ENCODE results near the gene NSD1.

NSD1 gene

DNA sequence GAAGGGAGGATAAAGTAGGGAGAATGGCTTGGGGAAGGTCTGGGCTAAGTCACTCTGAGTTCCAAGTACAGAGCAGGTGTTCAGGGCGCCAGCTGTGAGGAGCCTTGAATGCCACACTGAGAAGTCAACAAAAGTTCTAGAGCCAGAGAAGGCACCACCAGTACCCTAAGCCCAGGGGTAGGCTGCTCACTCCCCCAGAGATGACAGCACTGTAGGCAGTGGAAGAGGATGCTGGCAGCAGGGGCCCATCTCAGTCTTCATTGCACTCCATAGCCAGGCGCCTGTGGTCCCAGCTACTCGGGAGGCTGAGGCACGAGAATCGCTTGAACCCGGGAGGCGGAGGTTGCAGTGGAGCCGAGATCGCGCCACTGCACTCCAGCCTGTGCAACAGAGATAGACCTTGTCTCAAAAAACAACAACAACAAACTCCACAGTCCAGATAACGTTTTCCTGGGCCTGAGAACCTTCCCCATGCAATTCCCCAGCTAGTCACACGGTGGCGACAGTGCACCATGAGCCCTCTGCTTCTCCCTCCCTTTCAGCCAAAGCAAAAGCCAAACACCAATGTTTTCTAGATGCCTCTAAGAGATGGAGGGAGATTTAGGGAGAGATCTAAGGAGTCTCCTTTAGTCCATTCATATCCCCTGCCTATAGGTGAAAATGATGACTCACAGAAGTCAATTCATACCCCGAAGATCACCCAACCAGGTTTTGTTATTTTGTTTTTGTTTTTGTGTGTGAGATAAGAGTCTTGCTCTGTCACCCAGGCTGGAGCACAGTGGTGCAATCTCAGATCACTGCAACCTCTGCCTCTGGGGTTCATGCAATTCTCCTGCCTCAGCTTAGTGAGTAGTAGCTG is 19.8 kb upstream of the NSD1 start:
- peak; percentile 29 to 72 for DNase-seq (ENCODE audit: low read depth in 1 of 2, low spot score in 1 of 2)
- Histone ChIP-seq H3K4me3 (replicated peaks; ENCODE audit: insufficient read depth, low read length) (no peak overlapping the region), H3K27me3 (ENCODE audit: insufficient read depth, poor library complexity, severe bottlenecking) (no peaks in the 10 kb centered on the region), H3K27ac (replicated peaks) (no peak overlapping the region)
- no peak for TF ChIP-seq POLR2AphosphoS5 (IDR thresholded peaks at IDR 0.05; ENCODE audit: low read depth)
- TF ChIP-seq, protein P1, sequence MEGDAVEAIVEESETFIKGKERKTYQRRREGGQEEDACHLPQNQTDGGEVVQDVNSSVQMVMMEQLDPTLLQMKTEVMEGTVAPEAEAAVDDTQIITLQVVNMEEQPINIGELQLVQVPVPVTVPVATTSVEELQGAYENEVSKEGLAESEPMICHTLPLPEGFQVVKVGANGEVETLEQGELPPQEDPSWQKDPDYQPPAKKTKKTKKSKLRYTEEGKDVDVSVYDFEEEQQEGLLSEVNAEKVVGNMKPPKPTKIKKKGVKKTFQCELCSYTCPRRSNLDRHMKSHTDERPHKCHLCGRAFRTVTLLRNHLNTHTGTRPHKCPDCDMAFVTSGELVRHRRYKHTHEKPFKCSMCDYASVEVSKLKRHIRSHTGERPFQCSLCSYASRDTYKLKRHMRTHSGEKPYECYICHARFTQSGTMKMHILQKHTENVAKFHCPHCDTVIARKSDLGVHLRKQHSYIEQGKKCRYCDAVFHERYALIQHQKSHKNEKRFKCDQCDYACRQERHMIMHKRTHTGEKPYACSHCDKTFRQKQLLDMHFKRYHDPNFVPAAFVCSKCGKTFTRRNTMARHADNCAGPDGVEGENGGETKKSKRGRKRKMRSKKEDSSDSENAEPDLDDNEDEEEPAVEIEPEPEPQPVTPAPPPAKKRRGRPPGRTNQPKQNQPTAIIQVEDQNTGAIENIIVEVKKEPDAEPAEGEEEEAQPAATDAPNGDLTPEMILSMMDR (IDR thresholded peaks at IDR 0.05; ENCODE audit: insufficient read depth, low read length), result peak; percentile 100

DNA sequence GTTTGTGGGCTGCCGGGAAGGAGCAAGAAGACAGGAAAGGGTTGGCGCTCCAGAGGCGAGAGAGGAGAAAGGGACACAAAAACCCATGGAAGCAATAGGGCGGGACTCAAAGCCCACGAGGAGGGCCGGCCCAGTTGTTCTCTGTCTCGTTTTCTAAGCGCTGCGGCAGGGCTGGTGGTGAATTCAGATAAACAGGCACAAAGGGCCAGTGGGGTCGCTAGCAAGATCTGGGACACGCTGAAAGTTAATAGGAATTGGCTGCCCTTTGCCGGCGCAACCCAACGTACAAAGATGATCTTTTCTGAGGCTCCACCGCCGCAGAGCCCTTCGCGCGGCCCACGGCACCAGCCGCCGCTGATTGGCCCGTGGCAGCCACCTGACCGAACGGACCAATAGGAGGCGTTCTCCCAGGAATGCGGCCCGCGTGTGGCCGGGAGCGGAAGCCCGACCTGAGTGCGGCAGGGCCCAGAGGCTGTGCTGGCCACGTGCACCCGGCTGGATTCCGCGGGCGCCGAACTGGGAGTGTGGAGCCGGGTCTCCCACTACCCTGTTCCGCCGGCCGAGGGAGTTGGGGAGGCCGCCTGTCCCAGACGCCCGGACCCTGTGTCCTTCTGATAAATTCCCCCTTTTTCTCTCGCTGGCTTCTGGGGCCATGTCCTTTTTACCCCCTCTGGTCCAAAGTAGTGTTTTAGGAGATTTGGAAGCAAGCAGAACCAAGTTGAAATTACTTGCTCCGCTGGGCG is 16.8 kb upstream of the NSD1 start:
- H3K27ac ChIP-seq (replicated peaks), result no peak overlapping the region
- no peak overlapping the region for H3K4me3 ChIP-seq (replicated peaks; ENCODE audit: insufficient read depth, low read length)
- DNase-seq (ENCODE audit: low read depth in 1 of 2, low spot score in 1 of 2), result peak in 1 of 2 experiments; percentile 61
- H3K27me3 ChIP-seq (ENCODE audit: insufficient read depth, poor library complexity, severe bottlenecking), result no peaks in the 10 kb centered on the region
- TF ChIP-seq, protein P1 (IDR thresholded peaks at IDR 0.05; ENCODE audit: insufficient read depth, low read length), result no peak

DNA sequence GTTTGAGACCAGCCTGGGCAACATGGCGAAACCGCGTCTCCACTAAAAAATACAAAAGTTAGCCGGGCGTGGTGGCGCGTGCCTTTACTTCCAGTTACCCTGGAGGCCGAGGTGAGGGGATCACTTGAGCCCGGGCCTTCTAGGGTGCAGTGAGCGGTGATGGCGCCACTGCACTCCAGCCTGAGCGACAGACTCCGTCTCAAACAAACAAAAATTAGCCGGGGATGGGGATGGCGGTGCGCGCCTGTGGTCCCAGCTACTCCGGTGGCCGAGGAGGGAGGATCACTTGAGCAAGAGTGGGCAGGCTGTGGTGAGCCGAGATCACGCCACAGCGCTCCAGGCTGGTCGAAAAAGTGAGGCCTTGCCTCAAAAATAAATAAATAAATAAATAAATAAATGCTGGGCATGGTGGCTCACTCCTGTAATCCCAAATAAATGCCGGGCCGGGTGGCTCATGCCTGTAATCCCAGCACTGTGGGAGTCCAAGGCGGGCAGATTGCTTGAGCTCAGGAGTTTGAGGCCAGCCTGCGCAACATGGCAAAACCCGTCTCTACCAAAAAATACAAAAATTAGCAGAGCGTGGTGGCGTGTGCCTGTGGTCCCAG is 16.0 kb upstream of the NSD1 start:
- DNase-seq (ENCODE audit: low read depth in 1 of 2, low spot score in 1 of 2), result no peak
- H3K27ac ChIP-seq (replicated peaks), result no peak overlapping the region
- TF ChIP-seq, protein P1 (IDR thresholded peaks at IDR 0.05; ENCODE audit: insufficient read depth, low read length), result no peak
- TF ChIP-seq POLR2AphosphoS5 (IDR thresholded peaks at IDR 0.05; ENCODE audit: low read depth) (no peak), GABPA (IDR thresholded peaks at IDR 0.05; ENCODE audit: low read depth) (no peak), SPI1 (IDR thresholded peaks at IDR 0.05; ENCODE audit: borderline replicate concordance, low read depth) (no peak)
- TF ChIP-seq, protein P2, sequence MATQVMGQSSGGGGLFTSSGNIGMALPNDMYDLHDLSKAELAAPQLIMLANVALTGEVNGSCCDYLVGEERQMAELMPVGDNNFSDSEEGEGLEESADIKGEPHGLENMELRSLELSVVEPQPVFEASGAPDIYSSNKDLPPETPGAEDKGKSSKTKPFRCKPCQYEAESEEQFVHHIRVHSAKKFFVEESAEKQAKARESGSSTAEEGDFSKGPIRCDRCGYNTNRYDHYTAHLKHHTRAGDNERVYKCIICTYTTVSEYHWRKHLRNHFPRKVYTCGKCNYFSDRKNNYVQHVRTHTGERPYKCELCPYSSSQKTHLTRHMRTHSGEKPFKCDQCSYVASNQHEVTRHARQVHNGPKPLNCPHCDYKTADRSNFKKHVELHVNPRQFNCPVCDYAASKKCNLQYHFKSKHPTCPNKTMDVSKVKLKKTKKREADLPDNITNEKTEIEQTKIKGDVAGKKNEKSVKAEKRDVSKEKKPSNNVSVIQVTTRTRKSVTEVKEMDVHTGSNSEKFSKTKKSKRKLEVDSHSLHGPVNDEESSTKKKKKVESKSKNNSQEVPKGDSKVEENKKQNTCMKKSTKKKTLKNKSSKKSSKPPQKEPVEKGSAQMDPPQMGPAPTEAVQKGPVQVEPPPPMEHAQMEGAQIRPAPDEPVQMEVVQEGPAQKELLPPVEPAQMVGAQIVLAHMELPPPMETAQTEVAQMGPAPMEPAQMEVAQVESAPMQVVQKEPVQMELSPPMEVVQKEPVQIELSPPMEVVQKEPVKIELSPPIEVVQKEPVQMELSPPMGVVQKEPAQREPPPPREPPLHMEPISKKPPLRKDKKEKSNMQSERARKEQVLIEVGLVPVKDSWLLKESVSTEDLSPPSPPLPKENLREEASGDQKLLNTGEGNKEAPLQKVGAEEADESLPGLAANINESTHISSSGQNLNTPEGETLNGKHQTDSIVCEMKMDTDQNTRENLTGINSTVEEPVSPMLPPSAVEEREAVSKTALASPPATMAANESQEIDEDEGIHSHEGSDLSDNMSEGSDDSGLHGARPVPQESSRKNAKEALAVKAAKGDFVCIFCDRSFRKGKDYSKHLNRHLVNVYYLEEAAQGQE (IDR thresholded peaks at IDR 0.05; ENCODE audit: insufficient replicate concordance, low read depth), result no peak
- H3K4me3 ChIP-seq (replicated peaks; ENCODE audit: insufficient read depth, low read length), result no peak overlapping the region
- H3K27me3 ChIP-seq (ENCODE audit: insufficient read depth, poor library complexity, severe bottlenecking), result no peaks in the 10 kb centered on the region

DNA sequence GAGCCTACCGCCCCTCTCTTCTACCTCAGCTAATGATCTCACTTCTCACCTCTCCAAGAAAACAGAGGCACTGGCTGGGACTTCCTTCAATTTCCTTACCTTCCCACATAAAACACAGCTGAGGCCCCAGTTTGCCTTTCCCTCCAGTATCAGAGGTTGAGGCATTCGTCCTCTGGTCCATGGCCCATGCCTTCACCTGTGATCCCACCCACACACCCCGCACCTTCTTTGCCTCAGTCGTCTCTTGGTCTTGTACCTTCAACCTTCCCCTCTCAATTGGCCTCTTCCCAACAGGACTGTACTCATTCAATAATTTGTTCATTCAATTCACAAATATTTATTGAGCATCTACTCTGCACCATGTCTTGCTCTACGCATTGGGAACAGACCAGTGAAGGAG is 11.0 kb upstream of the NSD1 start:
- Histone ChIP-seq H3K4me3 (replicated peaks; ENCODE audit: insufficient read depth, low read length) (no peak overlapping the region), H3K27ac (replicated peaks) (no peak overlapping the region), H3K27me3 (ENCODE audit: insufficient read depth, poor library complexity, severe bottlenecking) (no peaks in the 10 kb centered on the region)
- no peak for DNase-seq (ENCODE audit: low read depth in 1 of 2, low spot score in 1 of 2)
- TF ChIP-seq, protein P2 (IDR thresholded peaks at IDR 0.05; ENCODE audit: insufficient replicate concordance, low read depth), result no peak
- TF ChIP-seq GABPA (IDR thresholded peaks at IDR 0.05; ENCODE audit: low read depth) (no peak), POLR2AphosphoS5 (IDR thresholded peaks at IDR 0.05; ENCODE audit: low read depth) (no peak), SPI1 (IDR thresholded peaks at IDR 0.05; ENCODE audit: borderline replicate concordance, low read depth) (no peak)
- TF ChIP-seq, protein P1 (IDR thresholded peaks at IDR 0.05; ENCODE audit: insufficient read depth, low read length), result no peak
